H1 (cell line): Measurements from ENCODE around the gene FBXO41.

ENCODE experiments used
- ATF2 ChIP-seq: IDR thresholded peaks from 2 replicates; pipeline ENCODE4 v1.6.1; 2012; ENCODE audit warnings: low read length, inconsistent platforms
- CTCF ChIP-seq, 3 experiments: IDR thresholded peaks; 1 replicate in 2 of 3; 2 replicates in 1 of 3; pipeline versions ENCODE4 v1.5.1 to v1.6.1; 2011; ENCODE audit warnings: low read length in 3 of 3, mild to moderate bottlenecking in 3 of 3, inconsistent platforms in 2 of 3, low read depth in 1 of 3, moderate library complexity in 1 of 3; ENCODE audit not compliant: insufficient read depth in 1 of 3; ENCODE audit errors: control extremely low read depth in 1 of 3
- EGR1 ChIP-seq: IDR thresholded peaks from 2 replicates; pipeline ENCODE4 v1.6.1; 2011; ENCODE audit warnings: low read depth, low read length, borderline replicate concordance
- EZH2 ChIP-seq: fragments of 200-600 bp; sonication (generic); IDR thresholded peaks from 2 replicates; pipeline ENCODE4 v1.7.1; 2012; ENCODE audit warnings: low read depth, mild to moderate bottlenecking, moderate library complexity, low read length, inconsistent platforms; ENCODE audit not compliant: severe bottlenecking
- JUN ChIP-seq: IDR thresholded peaks from 2 replicates; pipeline ENCODE4 v1.6.1; 2011; ENCODE audit warnings: low read depth, mild to moderate bottlenecking, improper control_type of control experiment, low read length
- MAX ChIP-seq: IDR thresholded peaks from 2 replicates; pipeline ENCODE4 v1.6.1; 2012; ENCODE audit warnings: inconsistent platforms
- POLR2A ChIP-seq, 2 experiments: IDR thresholded peaks; 1 replicate in 1 of 2; 2 replicates in 1 of 2; pipeline ENCODE4 v1.6.1; 2011; ENCODE audit warnings: low read depth in 2 of 2, low read length in 2 of 2, mild to moderate bottlenecking in 2 of 2; ENCODE audit errors: control extremely low read depth in 1 of 2
- SIX5 ChIP-seq: IDR thresholded peaks from 2 replicates; pipeline ENCODE4 v1.6.1; 2011; ENCODE audit warnings: mild to moderate bottlenecking, low read depth, low read length
- SP1 ChIP-seq: IDR thresholded peaks from 2 replicates; pipeline ENCODE4 v1.6.1; 2011; ENCODE audit warnings: low read depth, low read length
- TAF1 ChIP-seq: IDR thresholded peaks from 2 replicates; pipeline ENCODE4 v1.6.1; 2011; ENCODE audit warnings: mild to moderate bottlenecking, low read depth, low read length
- TBP ChIP-seq: IDR thresholded peaks from 2 replicates; pipeline ENCODE4 v1.6.1; 2011; ENCODE audit warnings: low read depth, low read length, improper control_type of control experiment
- TEAD4 ChIP-seq: IDR thresholded peaks from 2 replicates; pipeline ENCODE4 v1.6.1; 2012; ENCODE audit warnings: low read depth, low read length, inconsistent platforms, mixed read lengths
- ZNF274 ChIP-seq: IDR thresholded peaks from 2 replicates; pipeline ENCODE4 v1.7.0; 2012; ENCODE audit warnings: low read length, borderline replicate concordance; ENCODE audit errors: extremely low read depth

DNA sequence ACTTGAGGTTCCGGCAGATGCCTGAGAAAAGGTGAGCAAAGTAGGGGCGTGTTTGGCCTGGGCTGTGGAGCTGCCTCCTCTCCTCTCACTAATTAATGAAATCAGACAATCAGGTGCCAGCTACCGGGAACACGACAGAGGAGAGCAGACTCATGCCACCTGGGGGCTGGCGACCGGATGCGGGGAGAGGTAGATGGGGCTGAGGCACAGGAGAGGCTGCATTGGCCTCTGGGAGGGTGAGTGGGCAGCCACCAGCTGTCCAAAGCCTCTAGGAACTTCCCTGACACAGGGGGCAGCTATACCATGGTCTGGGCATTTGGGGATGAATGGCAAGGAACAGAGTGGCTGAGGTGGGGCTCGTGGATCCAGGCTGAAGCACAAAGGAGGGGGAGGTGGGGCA is 25.0 kb downstream of the FBXO41 start:
- no peak for TF ChIP-seq TBP
- TF ChIP-seq SIX5 = no peak
- TF ChIP-seq POLR2A (IDR thresholded peaks at IDR 0.05; ENCODE audit: control extremely low read depth in 1 of 2, low read depth in 2 of 2, low read length in 2 of 2) = no peak
- TF ChIP-seq CTCF (IDR thresholded peaks at IDR 0.05; ENCODE audit: control extremely low read depth in 1 of 3, insufficient read depth in 1 of 3, low read depth in 1 of 3, low read length in 3 of 3) = no peak
- no peak for TF ChIP-seq EGR1
- TF ChIP-seq EZH2 = no peak
- no peak for TF ChIP-seq ZNF274
- TF ChIP-seq MAX = no peak
- no peak for TF ChIP-seq SP1
- no peak for TF ChIP-seq TAF1
- no peak for TF ChIP-seq TEAD4
- no peak for TF ChIP-seq ATF2
- TF ChIP-seq JUN = no peak
